ENCODE results near the gene ARHGEF4.
A peak's percentile ranks its signal among the peaks of the same experiment; 100 is the strongest.

ARHGEF4 gene

DNA sequence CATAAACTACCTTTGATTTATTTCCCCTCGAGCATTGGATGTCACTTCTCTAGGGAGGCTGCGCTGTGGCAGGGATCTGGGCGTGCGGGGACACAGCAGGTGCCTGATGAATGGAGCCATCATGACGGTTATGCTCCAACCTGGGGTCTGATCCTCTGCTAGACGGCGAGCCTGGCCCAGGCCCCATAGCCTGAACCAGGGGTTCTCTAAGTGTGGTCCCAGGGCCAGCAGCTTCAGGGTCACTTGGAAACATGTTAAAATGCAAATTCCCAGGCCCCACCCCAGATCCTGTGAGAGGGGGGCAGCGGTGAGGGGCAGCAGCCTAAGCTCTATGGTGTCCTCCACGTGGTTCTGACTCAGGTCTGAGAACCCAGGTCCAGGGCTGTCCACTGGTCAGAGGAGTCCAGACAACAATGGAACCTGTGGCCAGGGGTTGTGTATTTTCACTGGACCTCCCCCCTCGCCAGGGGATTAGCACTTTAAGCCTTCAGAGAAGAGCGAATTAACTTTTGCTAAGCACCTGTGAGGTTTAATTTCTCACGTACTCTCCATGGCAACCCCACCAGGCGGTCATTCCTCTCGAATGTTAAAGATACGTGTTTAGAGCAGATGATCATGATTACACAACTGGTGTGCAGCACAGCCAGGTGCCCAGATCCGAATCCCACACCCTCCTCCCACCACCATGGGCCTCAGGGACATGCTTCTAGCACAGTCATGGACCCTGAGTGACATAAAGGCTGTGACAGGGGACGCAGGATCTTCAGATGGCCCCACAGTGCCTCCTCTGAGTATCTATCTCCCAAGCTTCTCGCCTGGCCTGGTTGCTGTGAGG lies 1.6 kb upstream of the ARHGEF4 start:
- DNase-seq, result no peak

DNA sequence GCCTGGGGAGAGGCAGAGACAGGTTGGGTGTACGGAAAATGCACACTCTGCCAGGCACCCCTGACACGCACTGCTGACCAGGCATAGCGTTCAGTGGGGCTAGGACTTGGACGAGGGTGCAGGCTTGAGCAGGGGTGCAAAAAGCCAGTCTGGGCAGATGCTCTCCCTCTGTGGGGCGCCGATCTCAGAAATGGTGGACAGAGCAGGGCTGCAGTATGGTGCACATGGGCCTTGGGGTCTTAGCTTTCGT lies 1.0 kb upstream of the ARHGEF4 start:
- no peak for DNase-seq

- no peak for DNase-seq
Observed at GRCh38 chr2:130837175-130837810, 579 bp downstream of the ARHGEF4 start.

DNA sequence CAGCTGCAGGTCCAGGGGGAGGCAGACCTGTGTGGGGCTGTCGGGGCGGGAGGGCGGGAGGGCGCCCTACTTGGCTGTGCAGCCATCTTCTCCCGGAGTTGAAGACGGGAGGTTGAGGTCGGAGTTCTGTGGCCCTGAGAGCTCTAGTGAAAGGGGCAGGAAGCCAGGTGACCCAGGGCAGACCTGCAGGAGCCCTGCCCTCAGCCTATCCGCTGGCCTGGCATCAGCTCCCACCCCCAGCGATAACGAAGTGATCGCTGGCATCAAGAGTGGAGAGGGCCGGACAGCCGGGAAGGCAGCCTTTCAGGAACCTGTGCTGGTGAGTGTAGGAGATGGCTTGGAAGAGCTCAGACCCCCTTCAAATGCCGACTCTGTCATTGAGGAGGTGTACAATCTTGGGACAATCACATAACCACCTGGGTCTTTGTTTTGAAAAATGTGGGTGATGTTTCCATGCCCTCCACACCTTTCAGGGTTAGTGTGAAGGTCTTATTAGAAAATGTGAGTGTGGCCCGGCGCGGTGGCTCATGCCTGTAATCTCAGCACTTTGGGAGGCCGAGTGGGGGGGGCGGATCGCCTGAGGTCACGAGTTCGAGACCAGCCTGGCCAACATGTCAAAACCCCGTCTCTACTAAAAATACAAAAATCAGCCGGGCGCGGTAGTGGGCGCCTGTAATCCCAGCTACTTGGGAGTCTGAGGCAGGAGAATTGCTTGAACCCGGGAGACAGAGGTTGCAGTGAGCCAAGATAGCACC lies 1.3 kb downstream of the ARHGEF4 start:
- DNase-seq, result no peak

DNA sequence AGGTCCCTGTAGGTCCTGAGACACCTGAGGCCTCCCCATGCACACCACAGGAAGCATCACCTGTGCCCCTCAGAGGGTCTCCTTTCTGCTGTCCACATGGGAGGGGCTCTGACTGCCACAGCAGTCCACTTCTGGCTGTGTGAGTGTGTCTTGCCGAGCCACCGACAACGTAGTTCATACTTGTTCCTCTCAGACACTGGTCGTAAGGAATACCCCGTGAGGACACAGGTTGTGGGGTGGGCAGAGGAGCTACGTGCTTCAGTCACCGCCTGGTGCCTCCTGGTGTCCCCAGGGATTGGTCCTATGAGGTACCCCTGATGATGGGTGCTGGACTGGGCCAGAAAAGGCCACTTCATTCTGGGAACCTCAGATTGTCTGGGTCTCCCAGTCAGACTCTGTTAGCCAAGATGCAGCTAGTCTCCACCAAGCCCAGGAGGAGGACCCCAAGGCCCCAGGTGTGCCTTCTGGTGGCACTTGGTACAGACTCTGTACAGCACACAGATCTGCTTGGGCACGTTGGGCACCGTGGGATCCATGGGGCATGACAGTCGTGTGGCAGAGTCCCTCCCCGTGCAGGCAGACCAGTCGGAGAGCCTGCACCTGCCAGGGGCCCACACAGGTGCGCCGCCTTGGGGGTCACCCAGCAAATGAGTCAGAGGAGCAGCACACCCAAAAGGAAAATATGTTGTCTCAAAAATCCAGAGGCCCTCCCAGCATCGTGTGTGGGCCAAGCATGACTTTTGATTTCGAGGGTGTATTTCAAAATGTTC lies 2.5 kb downstream of the ARHGEF4 start:
- DNase-seq, result no peak

DNA sequence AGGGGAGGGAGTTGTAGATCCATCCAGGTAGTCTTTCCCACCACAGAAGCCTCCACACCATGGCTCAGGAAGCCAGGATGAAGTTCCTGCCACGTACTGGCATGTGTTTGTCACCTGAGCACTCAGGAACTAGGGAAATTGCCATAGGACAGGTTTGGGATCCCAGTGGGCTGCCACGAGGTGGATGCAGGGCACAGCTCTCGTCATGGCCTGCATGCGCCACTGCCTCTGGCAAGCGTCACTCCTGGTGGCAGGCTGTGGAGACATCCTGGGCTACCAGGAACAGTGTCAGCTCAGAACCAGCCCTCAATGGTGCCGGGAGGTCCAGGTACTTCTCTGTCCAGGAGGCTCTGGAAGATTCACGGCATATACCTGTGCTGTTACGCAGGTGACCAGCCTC lies 3.8 kb downstream of the ARHGEF4 start:
- no peak for DNase-seq

GRCh38 chr2:130841741-130842365 lies 5.1 kb downstream of the ARHGEF4 start:
- DNase-seq, result no peak

DNA sequence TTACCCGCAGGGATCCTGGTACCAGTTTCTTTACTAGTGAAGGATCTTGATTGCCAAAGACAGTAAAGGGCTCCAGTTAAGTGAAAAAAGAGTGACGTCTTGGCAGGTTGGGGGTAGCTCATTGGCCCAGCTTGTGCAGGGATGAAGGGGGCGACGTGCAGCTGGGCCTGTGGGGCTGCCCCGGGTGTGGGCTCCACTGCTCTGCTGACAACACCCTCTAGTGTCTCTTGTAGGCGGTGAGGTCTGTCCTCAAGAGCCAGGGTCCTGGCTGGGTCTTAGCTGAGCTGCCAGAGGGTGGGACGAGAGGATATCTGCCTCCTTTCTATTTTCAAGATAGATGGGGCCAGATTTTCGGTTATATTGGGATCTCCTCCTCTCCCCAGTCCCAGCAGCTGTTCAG lies 6.1 kb downstream of the ARHGEF4 start:
- peak; percentile 58 for DNase-seq

DNA sequence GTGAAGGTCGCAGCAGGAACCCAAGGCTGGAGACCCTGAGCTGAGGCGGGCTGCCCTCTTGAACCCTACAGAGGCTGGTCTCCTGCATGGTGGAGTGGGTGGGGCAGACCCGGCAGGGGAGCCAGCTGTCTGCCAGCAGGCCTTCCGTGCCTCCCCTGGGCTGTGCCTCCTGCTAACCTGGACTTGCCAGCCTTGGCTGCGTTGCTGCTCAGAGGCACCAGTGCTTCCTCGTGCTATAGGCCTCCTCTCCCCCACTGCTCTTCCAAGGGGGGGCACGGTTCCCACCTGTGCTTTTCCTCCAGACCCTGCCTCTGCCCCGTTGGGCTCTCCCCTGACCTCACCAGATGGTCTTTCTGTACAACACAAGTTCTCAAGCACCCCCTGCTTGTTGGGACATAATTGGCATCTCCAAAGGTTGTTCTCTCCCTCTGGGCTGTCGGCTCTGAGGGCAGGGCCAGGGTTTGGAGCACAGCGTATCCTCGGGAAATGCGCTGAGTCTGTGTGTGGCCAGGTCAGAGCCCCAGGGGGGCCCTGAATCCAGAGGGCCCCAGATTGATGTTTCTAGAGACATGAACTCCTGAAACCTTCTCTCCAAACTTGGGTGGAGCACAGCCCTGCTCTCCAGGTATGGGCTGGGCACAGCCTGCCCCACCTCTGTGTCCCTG lies 6.7 kb downstream of the ARHGEF4 start:
- DNase-seq, result no peak

GRCh38 chr2:130844161-130844560 lies 7.4 kb downstream of the ARHGEF4 start:
- no peak for DNase-seq

- no peak for DNase-seq
Observed at GRCh38 chr2:130845505-130846085, 8.9 kb downstream of the ARHGEF4 start.

DNA sequence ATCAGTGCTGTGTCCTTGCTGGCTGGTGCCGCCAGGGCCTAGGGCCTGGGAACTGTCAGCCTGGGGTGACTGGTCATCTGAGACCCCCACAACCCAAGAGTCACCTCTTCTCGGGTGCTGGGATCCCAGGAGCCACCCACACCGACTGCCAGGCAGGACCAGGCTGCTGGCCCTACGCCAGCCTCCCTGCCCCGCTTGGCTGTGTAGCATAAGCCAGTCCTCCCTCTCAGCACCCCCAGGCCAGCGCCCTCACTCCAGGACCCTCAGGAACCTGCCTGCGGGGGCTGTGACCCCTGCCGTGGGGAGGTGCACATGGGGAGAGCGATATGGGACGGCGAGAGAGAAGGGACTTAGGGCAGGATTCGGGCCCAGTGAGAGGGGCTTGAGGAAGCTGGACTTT lies 9.5 kb downstream of the ARHGEF4 start:
- no peak for DNase-seq

DNA sequence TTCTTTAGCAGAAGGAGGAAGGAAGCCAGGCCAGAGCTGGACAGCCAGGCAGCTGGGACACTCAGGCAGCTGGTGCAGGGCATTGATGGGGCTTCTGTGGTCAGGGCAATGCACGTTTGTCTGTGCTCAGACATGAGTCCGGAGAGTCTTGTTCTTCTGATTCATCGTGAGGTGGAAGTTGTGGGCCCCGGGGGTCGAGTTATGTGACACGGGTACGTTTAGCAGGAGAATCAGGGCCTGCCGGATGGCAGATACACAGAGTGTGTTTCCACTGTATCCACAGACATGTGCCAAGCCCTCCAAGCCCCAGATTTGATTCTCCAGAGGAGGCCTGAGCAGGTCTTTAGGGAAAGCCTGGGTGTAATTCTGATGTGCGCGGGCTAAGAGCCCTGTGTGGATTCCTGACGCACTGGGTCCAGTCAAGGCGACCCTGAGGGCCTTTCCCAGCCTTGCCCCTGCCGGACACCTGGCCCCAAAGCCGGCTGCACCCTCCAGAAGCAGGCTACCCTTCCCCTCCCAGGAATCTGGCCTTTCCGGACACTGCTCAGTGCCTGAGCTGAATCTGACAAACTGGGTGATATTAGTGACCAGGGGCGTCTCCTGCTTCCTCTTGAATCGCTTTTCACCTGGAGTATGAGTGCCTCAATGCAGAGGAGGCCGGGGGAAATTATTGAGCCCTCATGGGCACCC lies 10.1 kb downstream of the ARHGEF4 start:
- no peak for DNase-seq

- DNase-seq, result no peak
Observed at GRCh38 chr2:130847776-130848525, 11.2 kb downstream of the ARHGEF4 start.

- no peak for DNase-seq
Observed at GRCh38 chr2:130848526-130849210, 12.0 kb downstream of the ARHGEF4 start.

- DNase-seq, result no peak
Observed at GRCh38 chr2:130849896-130850787, 13.4 kb downstream of the ARHGEF4 start.

DNA sequence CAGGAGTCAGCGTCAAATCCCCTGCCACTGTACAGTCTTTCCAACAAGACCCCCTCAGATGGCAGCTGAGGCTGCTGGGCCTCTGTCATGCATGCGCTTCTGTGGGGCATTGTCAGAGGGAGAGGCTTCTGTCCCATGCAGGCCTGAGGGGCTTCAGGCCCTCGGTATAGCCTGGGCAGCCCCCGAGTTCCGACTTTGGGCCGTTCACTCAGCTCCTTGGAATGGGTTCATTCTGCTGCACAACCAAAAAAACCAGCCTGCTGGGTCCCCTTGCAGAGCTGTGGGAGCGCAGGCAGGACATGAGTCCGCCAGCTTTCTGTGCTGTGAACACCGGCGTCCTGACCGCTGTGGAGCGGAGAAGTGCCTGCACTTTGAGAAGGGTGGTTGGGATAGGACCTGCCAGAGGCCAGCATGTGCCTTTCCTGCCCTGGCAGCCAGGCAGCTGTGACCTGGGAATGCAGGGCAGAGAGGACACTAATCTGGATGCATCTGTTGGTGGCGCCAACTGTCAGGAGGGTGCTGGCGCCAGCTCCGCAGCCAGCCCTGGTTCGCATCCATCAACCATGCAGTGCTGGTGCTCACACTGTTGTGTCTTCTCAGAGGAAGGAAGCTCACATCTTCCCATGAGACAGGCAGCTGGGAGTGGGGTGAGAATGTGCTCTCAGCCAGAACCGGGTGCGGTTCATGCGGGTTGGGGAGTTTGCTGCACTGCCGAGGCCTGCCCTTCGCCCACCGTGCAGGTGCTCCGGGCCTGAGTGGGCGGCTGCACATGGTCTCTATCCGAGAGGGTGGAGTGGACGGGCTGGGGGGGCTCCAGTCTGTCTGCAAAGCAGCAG lies 14.3 kb downstream of the ARHGEF4 start:
- DNase-seq, result no peak

All from islet precursor cell (in vitro differentiated cells).